GM20000 (cell line): ENCODE measurements around the gene FGF21.
A peak's percentile ranks its signal among the peaks of the same experiment; 100 is the strongest.
"Not testable (repeated sequence)": the region's sequence is repeated elsewhere in the genome, so short reads cannot be mapped to it uniquely, and the experiment has no call there.

Experiments used
- DNase-seq: peaks from one replicate; pipeline ENCODE4 v3.0.0; 2012; ENCODE audit warnings: low spot score
- CTCF ChIP-seq: IDR thresholded peaks from 2 replicates; pipeline ENCODE4 v1.5.1; 2012; ENCODE audit warnings: mild to moderate bottlenecking, control low read depth; ENCODE audit errors: extremely low read depth, missing control alignments

Gene FGF21

GRCh38 chr19:48715681-48716171, 39.6 kb upstream of the FGF21 start:
- TF ChIP-seq CTCF: no peak
- DNase-seq: no peak

GRCh38 chr19:48716562-48717291, 38.6 kb upstream of the FGF21 start:
- TF ChIP-seq CTCF: no peak
- DNase-seq: no peak

- not testable (repeated sequence) for DNase-seq
Observed at GRCh38 chr19:48718106-48718505, 37.2 kb upstream of the FGF21 start.

- DNase-seq: no peak
- no peak for TF ChIP-seq CTCF
Observed at GRCh38 chr19:48718711-48719231, 36.6 kb upstream of the FGF21 start.

GRCh38 chr19:48719263-48720171, 35.8 kb upstream of the FGF21 start, which contains the start of gene MAMSTR:
Gene MAMSTR, minus strand, starts transcription at chr19:48719725. Its CDS starts 694 bp downstream, at chr19:48719031.
- no peak for DNase-seq
- no peak for TF ChIP-seq CTCF

- TF ChIP-seq CTCF: no peak
- DNase-seq: no peak
Observed at GRCh38 chr19:48720251-48720612, 35.1 kb upstream of the FGF21 start.

GRCh38 chr19:48720613-48721296, 34.6 kb upstream of the FGF21 start:
- peak; percentile 98 for DNase-seq
- no peak for TF ChIP-seq CTCF
